ENCODE measurements around the gene SLC30A3.
A peak's percentile ranks its signal among the peaks of the same experiment; 100 is the strongest.

Gene SLC30A3

GRCh38 chr2:27222407-27222806 is 40.4 kb downstream of the SLC30A3 start:
- no peak for DNase-seq (ENCODE audit: low read depth)
- no peak for TF ChIP-seq CTCF (IDR thresholded peaks at IDR 0.05; ENCODE audit: control insufficient read depth, insufficient read depth, low read depth, low read length, missing control alignments)
- H3K4me3 ChIP-seq (ENCODE audit: control insufficient read depth, low read depth, low read length): no peak overlapping the region

- no peak overlapping the region for H3K4me3 ChIP-seq (ENCODE audit: control insufficient read depth, low read depth, low read length)
- no peak for DNase-seq (ENCODE audit: low read depth)
- TF ChIP-seq CTCF (IDR thresholded peaks at IDR 0.05; ENCODE audit: control insufficient read depth, insufficient read depth, low read depth, low read length, missing control alignments): no peak
Measured at GRCh38 chr2:27221166-27221565, 41.7 kb downstream of the SLC30A3 start.

GRCh38 chr2:27220091-27220490 is 42.8 kb downstream of the SLC30A3 start:
- TF ChIP-seq CTCF (IDR thresholded peaks at IDR 0.05; ENCODE audit: control insufficient read depth, insufficient read depth, low read depth, low read length, missing control alignments): no peak
- no peak for DNase-seq (ENCODE audit: low read depth)
- H3K4me3 ChIP-seq (ENCODE audit: control insufficient read depth, low read depth, low read length): no peak overlapping the region

GRCh38 chr2:27219091-27219490 is 43.8 kb downstream of the SLC30A3 start:
- no peak for TF ChIP-seq CTCF (IDR thresholded peaks at IDR 0.05; ENCODE audit: control insufficient read depth, insufficient read depth, low read depth, low read length, missing control alignments)
- H3K4me3 ChIP-seq (ENCODE audit: control insufficient read depth, low read depth, low read length): no peak overlapping the region
- no peak for DNase-seq (ENCODE audit: low read depth)

- no peak for TF ChIP-seq CTCF (IDR thresholded peaks at IDR 0.05; ENCODE audit: control insufficient read depth, insufficient read depth, low read depth, low read length, missing control alignments)
- no peak overlapping the region for H3K4me3 ChIP-seq (ENCODE audit: control insufficient read depth, low read depth, low read length)
- DNase-seq (ENCODE audit: low read depth): no peak
Measured at GRCh38 chr2:27218614-27219013, 44.2 kb downstream of the SLC30A3 start.

- no peak for DNase-seq (ENCODE audit: low read depth)
Measured at GRCh38 chr2:27217173-27218121, 45.4 kb downstream of the SLC30A3 start, which contains the start of gene CAD. Gene CAD (plus strand): TSS chr2:27217369. CDS start chr2:27217552, 183 bp downstream.

More at GRCh38 chr2:27217173-27218121, 45.4 kb downstream of the SLC30A3 start, which contains the start of gene CAD:
- H3K4me3 ChIP-seq (ENCODE audit: control insufficient read depth, low read depth, low read length): peak within 1 kb of the TSS; percentile 88
- no peak for TF ChIP-seq CTCF (IDR thresholded peaks at IDR 0.05; ENCODE audit: control insufficient read depth, insufficient read depth, low read depth, low read length, missing control alignments)
